Esophagus muscularis mucosa (tissue), 4 donors: ENCODE data around the gene PRR5. TPM values are rescaled to one million over a fixed set of nuclear protein-coding genes. Genes with fewer than 3 reads are reported as not detected.

Source experiments
- DNase-seq: peaks from one replicate; pipeline ENCODE4 v3.0.0-alpha.2; 2017; ENCODE audit errors: extremely low spot score
- H3K27ac ChIP-seq, 4 donors: fragments of 200-600 bp; sonication (generic); replicated peaks in 1 of 4; 1 replicate in 3 of 4; 2 replicates in 1 of 4; pipeline ENCODE4 v1.5.1; 2016 to 2019; ENCODE audit warnings: mild to moderate bottlenecking in 1 of 4
- H3K27me3 ChIP-seq, 4 donors: fragments of 200-600 bp; sonication (generic); one replicate each; pipeline versions ENCODE4 v1.5.1 to v1.6.0; 2016 to 2019
- H3K36me3 ChIP-seq, 4 donors: fragments of 200-600 bp; sonication (generic); one replicate each; pipeline ENCODE4 v1.5.1; 2016 to 2019
- H3K4me1 ChIP-seq, 4 donors: fragments of 200-600 bp; sonication (generic); one replicate each; pipeline ENCODE4 v1.5.1; 2016 to 2019
- H3K4me3 ChIP-seq, 4 donors: fragments of 200-600 bp; sonication (generic); 1 replicate in 2 of 4; 2 replicates in 2 of 4; pipeline ENCODE4 v1.5.1; 2016 to 2019; ENCODE audit warnings: mild to moderate bottlenecking in 4 of 4, moderate library complexity in 1 of 4
- H3K9me3 ChIP-seq, 4 donors: fragments of 200-600 bp; sonication (generic); 1 replicate in 3 of 4; 2 replicates in 1 of 4; pipeline ENCODE4 v1.5.1; 2016 to 2019
- EP300 ChIP-seq: sonication (generic); formaldehyde crosslinking; IDR thresholded peaks from one replicate; pipeline ENCODE4 v1.6.1; 2017; ENCODE audit warnings: antibody characterized with exemption
- POLR2A ChIP-seq: fragments of 450-650 bp; IDR thresholded peaks from one replicate; pipeline ENCODE4 v1.6.1; 2017; ENCODE audit warnings: antibody characterized with exemption, moderate library complexity, mild to moderate bottlenecking, low read depth
- POLR2AphosphoS5 ChIP-seq, 2 donors: sonication (generic); formaldehyde crosslinking; IDR thresholded peaks; one replicate each; pipeline ENCODE4 v1.6.1; 2017; ENCODE audit warnings: antibody characterized with exemption in 2 of 2
- WGBS: methylation state at CpG from one replicate; pipeline ENCODE4 v1.1.5; 2018; 5-methylcytosine and 5-hydroxymethylcytosine counted together
- intact Hi-C: fragments of 100-400 bp; cut with DNase I; formaldehyde crosslinking; loops from one replicate; pipeline ENCODE4 v1.15.1; 2023
- total RNA-seq, 4 donors: library from RNA; depleted of rRNA; stranded (reverse); fragments of >200 nt; gene quantifications; one replicate each; pipeline versions ENCODE4 v1.1.0 to v1.2.1, GENCODE V29; 2016
- TF ChIP-seq, protein P1 (sequence below), 3 experiments: fragments of 200-600 bp in 2 of 3; fragments of 450-650 bp in 1 of 3; sonication (generic) in 2 of 3; IDR thresholded peaks; one replicate each; pipeline ENCODE4 v1.5.1; 2017 to 2019; ENCODE audit warnings: antibody characterized with exemption in 3 of 3, mild to moderate bottlenecking in 2 of 3, moderate library complexity in 1 of 3

Gene PRR5
- total RNA-seq, 4 donors from 2014 or later: 5.6 to 16.6 (median 11.4) TPM

DNA sequence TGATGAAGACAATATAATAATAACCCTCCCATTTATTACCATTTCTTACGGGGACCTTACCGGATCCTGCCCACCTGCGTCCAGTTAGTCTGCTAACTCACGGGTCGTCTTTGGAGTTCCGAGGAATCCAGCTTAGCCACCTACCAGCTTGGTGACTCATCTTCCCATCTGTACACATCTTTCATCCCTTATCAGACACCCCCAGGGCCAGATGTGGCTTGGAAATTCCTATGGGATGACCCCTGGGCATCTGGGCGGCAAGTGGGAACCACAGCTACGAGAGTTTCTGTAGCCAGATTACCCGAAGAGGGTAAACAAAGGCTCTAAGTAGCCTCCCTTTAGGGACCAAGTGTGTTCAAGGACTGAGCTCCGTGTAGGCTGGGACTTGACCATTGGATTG, 12.8 kb upstream of the PRR5 start:
- WGBS: 89% methylated on average over 10 of the region's 10 CpGs
- intact Hi-C loops: no loop called here

DNA sequence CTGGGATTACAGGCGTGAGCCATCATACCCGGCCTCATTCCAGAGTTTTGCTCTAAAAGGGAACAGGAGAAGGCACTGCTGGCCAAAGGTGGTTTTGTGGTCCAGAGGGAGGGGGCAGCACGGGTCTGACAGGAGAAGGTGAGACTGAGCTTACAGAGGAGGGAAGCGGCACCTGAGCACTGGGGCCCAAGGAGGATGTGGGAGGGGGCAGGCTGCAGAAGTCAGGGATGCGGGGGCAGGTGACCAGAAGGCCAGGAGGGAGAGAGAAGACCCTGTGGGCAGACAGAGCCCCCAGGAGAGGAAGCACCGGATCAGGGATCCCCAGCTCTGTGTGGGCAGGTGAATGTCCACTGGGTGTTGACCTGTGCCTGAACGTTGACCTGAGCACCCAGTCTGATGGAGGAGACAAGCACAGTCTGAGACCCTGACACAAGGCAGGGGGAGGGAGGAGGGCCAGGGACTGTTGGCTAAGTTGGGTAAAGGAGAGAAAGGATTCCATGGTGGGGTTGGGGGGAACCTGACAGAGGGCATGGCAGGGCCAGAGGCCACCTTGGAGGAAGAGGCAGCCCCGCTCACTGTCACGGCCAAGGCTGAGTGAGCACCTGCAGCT, 12.0 kb upstream of the PRR5 start:
- no peaks in the 10 kb centered on the region for H3K36me3 ChIP-seq
- 88% methylated on average over 9 of the region's 9 CpGs for WGBS
- H3K27me3 ChIP-seq: peaks cover 0 to 44% (median 0%) of the 10 kb centered on the region in 4 donors
- H3K9me3 ChIP-seq: no peaks in the 10 kb centered on the region
- intact Hi-C loops: no loop called here
- H3K4me3 ChIP-seq: no peak overlapping the region
- DNase-seq: no peak
- TF ChIP-seq POLR2A (no peak), POLR2AphosphoS5 (IDR thresholded peaks at IDR 0.05) (no peak), EP300 (no peak)
- TF ChIP-seq, protein P1, sequence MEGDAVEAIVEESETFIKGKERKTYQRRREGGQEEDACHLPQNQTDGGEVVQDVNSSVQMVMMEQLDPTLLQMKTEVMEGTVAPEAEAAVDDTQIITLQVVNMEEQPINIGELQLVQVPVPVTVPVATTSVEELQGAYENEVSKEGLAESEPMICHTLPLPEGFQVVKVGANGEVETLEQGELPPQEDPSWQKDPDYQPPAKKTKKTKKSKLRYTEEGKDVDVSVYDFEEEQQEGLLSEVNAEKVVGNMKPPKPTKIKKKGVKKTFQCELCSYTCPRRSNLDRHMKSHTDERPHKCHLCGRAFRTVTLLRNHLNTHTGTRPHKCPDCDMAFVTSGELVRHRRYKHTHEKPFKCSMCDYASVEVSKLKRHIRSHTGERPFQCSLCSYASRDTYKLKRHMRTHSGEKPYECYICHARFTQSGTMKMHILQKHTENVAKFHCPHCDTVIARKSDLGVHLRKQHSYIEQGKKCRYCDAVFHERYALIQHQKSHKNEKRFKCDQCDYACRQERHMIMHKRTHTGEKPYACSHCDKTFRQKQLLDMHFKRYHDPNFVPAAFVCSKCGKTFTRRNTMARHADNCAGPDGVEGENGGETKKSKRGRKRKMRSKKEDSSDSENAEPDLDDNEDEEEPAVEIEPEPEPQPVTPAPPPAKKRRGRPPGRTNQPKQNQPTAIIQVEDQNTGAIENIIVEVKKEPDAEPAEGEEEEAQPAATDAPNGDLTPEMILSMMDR (IDR thresholded peaks at IDR 0.05): no peak
- H3K27ac ChIP-seq: no peak overlapping the region
- peaks cover 0 to 3% (median 2%) of the 10 kb centered on the region in 4 donors for H3K4me1 ChIP-seq

More for the DNA sequence above, 12.8 kb upstream of the PRR5 start:
- H3K4me3 ChIP-seq: no peak overlapping the region
- no peak for DNase-seq
- TF ChIP-seq POLR2A (no peak), POLR2AphosphoS5 (IDR thresholded peaks at IDR 0.05) (no peak), EP300 (no peak)
- TF ChIP-seq, protein P1 (IDR thresholded peaks at IDR 0.05): no peak
- H3K27ac ChIP-seq: no peak overlapping the region
- H3K36me3 ChIP-seq: no peaks in the 10 kb centered on the region
- H3K4me1 ChIP-seq: peaks cover 4 to 12% (median 9%) of the 10 kb centered on the region in 4 donors
- H3K27me3 ChIP-seq: peaks cover 0 to 44% (median 0%) of the 10 kb centered on the region in 4 donors
- H3K9me3 ChIP-seq: no peaks in the 10 kb centered on the region

DNA sequence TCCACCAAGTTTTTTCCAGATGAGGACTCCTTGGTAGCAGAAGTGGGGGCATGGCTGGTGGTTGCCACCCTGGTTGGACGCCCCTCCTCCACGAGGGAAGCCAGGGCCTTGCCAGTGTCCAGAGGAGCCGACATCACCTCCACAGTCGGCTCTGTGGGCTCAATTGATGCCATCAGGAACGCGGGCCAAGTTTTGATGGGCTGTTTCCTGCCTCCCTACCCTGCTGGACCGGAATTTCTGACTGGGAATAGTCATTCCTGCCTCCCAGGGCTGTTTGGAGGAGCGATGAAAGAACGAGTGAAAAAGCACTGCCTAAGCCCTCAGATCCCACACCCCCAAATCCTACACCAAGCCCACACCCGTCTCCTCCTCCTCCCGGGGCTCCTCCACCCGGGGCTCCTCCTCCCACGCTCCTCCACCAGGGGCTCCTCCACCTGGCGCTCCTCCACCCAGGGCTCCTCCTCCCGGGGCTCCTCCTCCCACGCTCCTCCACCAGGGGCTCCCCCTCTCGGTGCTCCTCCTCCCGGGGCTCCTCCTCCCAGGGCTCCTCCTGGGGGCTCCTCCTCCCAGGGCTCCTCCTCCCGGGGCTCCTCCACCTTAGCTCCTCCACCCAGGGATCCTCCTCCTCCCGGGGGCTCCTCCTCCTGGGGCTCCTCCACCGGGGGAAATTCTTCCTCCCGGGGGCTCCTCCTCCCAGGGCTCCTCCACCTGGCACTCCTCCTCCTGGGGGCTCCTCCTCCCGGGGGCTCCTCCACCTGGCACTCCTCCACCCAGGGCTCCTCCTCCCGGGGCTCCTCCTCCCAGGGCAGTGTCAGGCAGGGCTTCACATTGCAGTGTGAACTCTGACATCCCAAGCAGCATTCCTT, 10.0 kb upstream of the PRR5 start:
- DNase-seq: no peak
- WGBS: 63% methylated on average over 22 of the region's 24 CpGs
- Histone ChIP-seq H3K4me3 (no peak overlapping the region), H3K27me3 (peaks cover 0 to 47% (median 0%) of the 10 kb centered on the region in 4 donors), H3K9me3 (no peaks in the 10 kb centered on the region), H3K4me1 (no peaks in the 10 kb centered on the region), H3K36me3 (no peaks in the 10 kb centered on the region), H3K27ac (no peak overlapping the region)
- TF ChIP-seq, protein P1 (IDR thresholded peaks at IDR 0.05): no peak
- intact Hi-C loops: no loop called here

DNA sequence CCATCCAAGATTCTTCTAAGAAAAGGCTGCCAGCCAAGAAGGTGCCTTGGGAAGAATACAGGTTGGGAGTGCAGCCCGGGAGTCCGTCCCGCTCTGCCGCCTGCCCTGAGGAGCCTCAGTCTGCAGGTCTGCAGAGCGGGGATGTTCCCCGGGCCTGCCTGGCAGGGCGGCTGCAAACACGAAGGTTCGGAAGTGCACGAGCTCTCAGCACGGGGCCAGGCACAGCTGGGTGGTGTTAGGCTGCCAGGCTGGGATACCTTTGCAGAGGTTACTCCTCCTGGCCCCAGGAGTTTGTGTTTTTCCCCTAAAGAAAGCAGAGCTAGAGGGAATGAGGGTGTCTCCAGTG, 9.4 kb upstream of the PRR5 start:
- Histone ChIP-seq H3K36me3 (no peaks in the 10 kb centered on the region), H3K4me1 (peaks cover 0 to 6% (median 1%) of the 10 kb centered on the region in 4 donors), H3K4me3 (no peak overlapping the region), H3K27ac (no peak overlapping the region), H3K27me3 (peaks cover 0 to 53% (median 0%) of the 10 kb centered on the region in 4 donors), H3K9me3 (no peaks in the 10 kb centered on the region)
- WGBS: no CpG with 5 or more reads among the region's 11 CpGs
- no peak for DNase-seq
- intact Hi-C loops: no loop called here
- no peak for TF ChIP-seq EP300
- no peak for TF ChIP-seq POLR2A
- TF ChIP-seq, protein P1 (IDR thresholded peaks at IDR 0.05): no peak
- TF ChIP-seq POLR2AphosphoS5 (IDR thresholded peaks at IDR 0.05): no peak
